Naive thymus-derived CD8-positive, alpha-beta T cell (primary cell): ENCODE measurements around the gene EIF4G1. TPM values are rescaled to one million over a fixed set of nuclear protein-coding genes. Genes with fewer than 3 reads are reported as not detected.

ENCODE experiments used
- ATAC-seq, 2 donors: fragments of 150-1000 bp; cut with Tn5 transposase in 1 of 2; sonication (Bioruptor Pico), chemical (Tn5 transposase) in 1 of 2; 1 replicate in 1 of 2; 2 replicates in 1 of 2; pipeline ENCODE4 v1.10.0; 2021; ENCODE audit warnings: mild to moderate bottlenecking in 2 of 2, moderate library complexity in 2 of 2
- POLR2A ChIA-PET: fragments of 350-600 bp; sonication (Branson Sonifier 250); formaldehyde crosslinking; loops from one replicate; lab custom pipeline; 2021; ENCODE audit warnings: antibody characterized with exemption; lab: Charles Lee
- DNase-seq, 10 donors: peaks; one replicate each; pipeline versions ENCODE4 v3.0.0 to v3.0.0-alpha.2; 2020 to 2022
- H3K27ac Mint-ChIP-seq, 10 donors: one replicate each; pipeline ENCODE4 v1.8.0; 2020 to 2022; ENCODE audit warnings: mild to moderate bottlenecking in 10 of 10, mixed read lengths in 10 of 10, moderate library complexity in 4 of 10, inconsistent platforms in 1 of 10
- H3K27me3 Mint-ChIP-seq, 5 donors: one replicate each; pipeline ENCODE4 v1.8.0; 2021 to 2022; ENCODE audit warnings: mixed read lengths in 5 of 5
- H3K36me3 Mint-ChIP-seq, 3 donors: one replicate each; pipeline ENCODE4 v1.8.0; 2020 to 2022; ENCODE audit warnings: mixed read lengths in 3 of 3, mild to moderate bottlenecking in 2 of 3, inconsistent platforms in 1 of 3
- H3K4me1 Mint-ChIP-seq, 4 donors: one replicate each; pipeline ENCODE4 v1.8.0; 2021 to 2022; ENCODE audit warnings: mixed read lengths in 4 of 4
- H3K4me3 Mint-ChIP-seq, 10 donors: one replicate each; pipeline ENCODE4 v1.8.0; 2020 to 2022; ENCODE audit warnings: mild to moderate bottlenecking in 10 of 10, mixed read lengths in 10 of 10, moderate library complexity in 6 of 10, inconsistent platforms in 1 of 10
- H3K9me3 Mint-ChIP-seq, 9 donors: one replicate each; pipeline ENCODE4 v1.8.0; 2020 to 2022; ENCODE audit warnings: mixed read lengths in 9 of 9, mild to moderate bottlenecking in 3 of 9, inconsistent platforms in 1 of 9, moderate library complexity in 1 of 9
- polyA plus RNA-seq, 3 donors: library from polyadenylated mRNA; unstranded; fragments of 300-500 nt; fragmentation: Illumina TruSeq; gene quantifications; one replicate each; pipeline ENCODE4 v1.2.3, GENCODE V29; 2021
- total RNA-seq, 8 experiments: library from RNA in 2 of 8; stranded (reverse) in 2 of 8; gene quantifications; one replicate each; pipeline ENCODE4 v1.2.3 and lab custom pipeline; 2021 to 2026

The EIF4G1 gene
- total and polyA plus RNA-seq, 5 experiments from 2014 or later = 13.6 to 229 (median 44.6) TPM

- DNase-seq (no peak), ATAC-seq (no peak)
- Mint-ChIP-seq H3K36me3 (no peaks in the 10 kb centered on the region), H3K4me3 (no peak overlapping the region), H3K27ac (no peak overlapping the region), H3K4me1 (no peaks in the 10 kb centered on the region), H3K9me3 (no peaks in the 10 kb centered on the region), H3K27me3 (peaks cover 3 to 21% (median 10%) of the 10 kb centered on the region in 5 donors)
- POLR2A ChIA-PET = no interaction called here
These were observed 23.2 kb upstream of the EIF4G1 start for GRCh38 chr3:184291044-184291737.

GRCh38 chr3:184291738-184292445 is 22.5 kb upstream of the EIF4G1 start:
- Mint-ChIP-seq H3K27ac (no peak overlapping the region), H3K36me3 (no peaks in the 10 kb centered on the region), H3K4me1 (no peaks in the 10 kb centered on the region), H3K27me3 (peaks cover 1 to 16% (median 4%) of the 10 kb centered on the region in 5 donors), H3K9me3 (no peaks in the 10 kb centered on the region), H3K4me3 (no peak overlapping the region)
- POLR2A ChIA-PET = no interaction called here
- DNase-seq (no peak), ATAC-seq (no peak)

GRCh38 chr3:184295771-184296170 is 18.6 kb upstream of the EIF4G1 start:
- H3K27me3 Mint-ChIP-seq = peaks cover 0 to 2% (median 0%) of the 10 kb centered on the region in 5 donors
- H3K36me3 Mint-ChIP-seq = peaks cover 0 to 6% (median 0%) of the 10 kb centered on the region in 3 donors
- peaks cover 8 to 20% (median 15%) of the 10 kb centered on the region in 4 donors for H3K4me1 Mint-ChIP-seq
- no peaks in the 10 kb centered on the region for H3K9me3 Mint-ChIP-seq
- POLR2A ChIA-PET = no interaction called here
- no peak for ATAC-seq
- H3K4me3 Mint-ChIP-seq = no peak overlapping the region
- H3K27ac Mint-ChIP-seq = peak overlapping the region in 1 of 10 donors; percentile 60
- no peak for DNase-seq

- no peak for DNase-seq
- Mint-ChIP-seq H3K4me3 (peak overlapping the region in 4 of 10 donors; percentile 10 to 53 (median 42)), H3K4me1 (peaks cover 11 to 24% (median 18%) of the 10 kb centered on the region in 4 donors), H3K9me3 (no peaks in the 10 kb centered on the region), H3K27me3 (no peaks in the 10 kb centered on the region), H3K27ac (peak overlapping the region in 1 of 10 donors; percentile 67), H3K36me3 (peaks cover 0 to 14% (median 3%) of the 10 kb centered on the region in 3 donors)
- no peak for ATAC-seq
- POLR2A ChIA-PET = interaction anchor here (0.7 kb wide), 1 partner anchor 65 kb away, joined by 5 read pairs; the partner anchor contains the start of genes CLCN2 and POLR2H
These were observed 17.8 kb upstream of the EIF4G1 start for GRCh38 chr3:184296616-184297015.

- Mint-ChIP-seq H3K27ac (peak within 1 kb of the TSS; percentile 76 to 97 (median 93)), H3K4me1 (peaks cover 12 to 32% (median 21%) of the 10 kb centered on the region in 4 donors), H3K36me3 (peaks cover 0 to 37% (median 13%) of the 10 kb centered on the region in 3 donors), H3K4me3 (peak within 1 kb of the TSS; percentile 87 to 95 (median 92)), H3K27me3 (no peaks in the 10 kb centered on the region), H3K9me3 (no peaks in the 10 kb centered on the region)
- ATAC-seq (peak; percentile 93 to 95), DNase-seq (peak; percentile 92 to 99 (median 97))
- POLR2A ChIA-PET = interaction anchor here (0.6 to 1.4 kb wide), 9 partner anchors 11 to 126 kb away, joined by 3 to 6 read pairs (median 3); partner anchors contain the start of genes ABCF3, CLCN2 and POLR2H
These were observed 15.5 kb upstream of the EIF4G1 start, which contains the start of gene PSMD2 for GRCh38 chr3:184298759-184299487. Gene PSMD2, plus strand, starts transcription at chr3:184299241. Its CDS starts 26 bp downstream, at chr3:184299267.

- Mint-ChIP-seq H3K27ac (peak overlapping the region; percentile 68 to 97 (median 86)), H3K27me3 (no peaks in the 10 kb centered on the region), H3K36me3 (peaks cover 0 to 45% (median 13%) of the 10 kb centered on the region in 3 donors), H3K4me3 (peak overlapping the region; percentile 87 to 95 (median 92)), H3K9me3 (no peaks in the 10 kb centered on the region), H3K4me1 (peaks cover 14 to 34% (median 23%) of the 10 kb centered on the region in 4 donors)
- POLR2A ChIA-PET = interaction anchor here (0.9 to 1.4 kb wide), 4 partner anchors 10 to 62 kb away, joined by 3 to 6 read pairs (median 3); partner anchors contain the start of genes CLCN2 and POLR2H
- peak in 1 of 10 donors; percentile 55 for DNase-seq
- ATAC-seq = no peak
These were observed 14.7 kb upstream of the EIF4G1 start for GRCh38 chr3:184299488-184300377.

- Mint-ChIP-seq H3K4me3 (peak overlapping the region; percentile 87 to 95 (median 92)), H3K4me1 (peaks cover 14 to 34% (median 23%) of the 10 kb centered on the region in 4 donors), H3K27ac (peak overlapping the region in 5 of 10 donors; percentile 29 to 97 (median 82)), H3K36me3 (peaks cover 0 to 49% (median 13%) of the 10 kb centered on the region in 3 donors), H3K27me3 (no peaks in the 10 kb centered on the region), H3K9me3 (no peaks in the 10 kb centered on the region)
- DNase-seq (no peak), ATAC-seq (no peak)
- POLR2A ChIA-PET = interaction anchor here (0.9 to 1.1 kb wide), 2 partner anchors 15 to 62 kb away, joined by 3 read pairs; partner anchors contain the start of gene POLR2H
These were observed 14.1 kb upstream of the EIF4G1 start for GRCh38 chr3:184300378-184300720.

GRCh38 chr3:184305577-184305976 is 8.8 kb upstream of the EIF4G1 start:
- POLR2A ChIA-PET = interaction anchor here (0.6 kb wide), 1 partner anchor 131 kb away, joined by 3 read pairs; no protein-coding TSS in a partner anchor
- DNase-seq = no peak
- H3K4me1 Mint-ChIP-seq = peaks cover 7 to 21% (median 10%) of the 10 kb centered on the region in 4 donors
- H3K27me3 Mint-ChIP-seq = no peaks in the 10 kb centered on the region
- peak overlapping the region in 3 of 10 donors; percentile 11 to 69 (median 35) for H3K27ac Mint-ChIP-seq
- H3K9me3 Mint-ChIP-seq = no peaks in the 10 kb centered on the region
- no peak overlapping the region for H3K4me3 Mint-ChIP-seq
- ATAC-seq = peak in 1 of 2 donors; percentile 59
- peaks cover 0 to 89% (median 34%) of the 10 kb centered on the region in 3 donors for H3K36me3 Mint-ChIP-seq

- peaks cover 4 to 18% (median 7%) of the 10 kb centered on the region in 4 donors for H3K4me1 Mint-ChIP-seq
- POLR2A ChIA-PET = interaction anchor here (0.6 kb wide), 1 partner anchor 132 kb away, joined by 3 read pairs; no protein-coding TSS in a partner anchor
- ATAC-seq = no peak
- no peaks in the 10 kb centered on the region for H3K9me3 Mint-ChIP-seq
- H3K27me3 Mint-ChIP-seq = no peaks in the 10 kb centered on the region
- H3K4me3 Mint-ChIP-seq = no peak overlapping the region
- H3K36me3 Mint-ChIP-seq = peaks cover 0 to 81% (median 32%) of the 10 kb centered on the region in 3 donors
- H3K27ac Mint-ChIP-seq = peak overlapping the region in 2 of 10 donors; percentile 9 to 69
- no peak for DNase-seq
These were observed 7.9 kb upstream of the EIF4G1 start for GRCh38 chr3:184306341-184306972.

GRCh38 chr3:184307915-184308314 is 6.5 kb upstream of the EIF4G1 start:
- H3K36me3 Mint-ChIP-seq = peaks cover 0 to 66% (median 24%) of the 10 kb centered on the region in 3 donors
- DNase-seq (no peak), ATAC-seq (no peak)
- H3K4me3 Mint-ChIP-seq = no peak overlapping the region
- H3K4me1 Mint-ChIP-seq = peaks cover 0 to 8% (median 5%) of the 10 kb centered on the region in 4 donors
- POLR2A ChIA-PET = no interaction called here
- H3K27me3 Mint-ChIP-seq = no peaks in the 10 kb centered on the region
- H3K9me3 Mint-ChIP-seq = no peaks in the 10 kb centered on the region
- H3K27ac Mint-ChIP-seq = no peak overlapping the region

GRCh38 chr3:184308744-184309143 is 5.7 kb upstream of the EIF4G1 start:
- POLR2A ChIA-PET = no interaction called here
- H3K27ac Mint-ChIP-seq = peak overlapping the region in 3 of 10 donors; percentile 1 to 10 (median 5)
- ATAC-seq (no peak), DNase-seq (no peak)
- no peaks in the 10 kb centered on the region for H3K27me3 Mint-ChIP-seq
- H3K36me3 Mint-ChIP-seq = peaks cover 0 to 58% (median 21%) of the 10 kb centered on the region in 3 donors
- peaks cover 0 to 7% (median 4%) of the 10 kb centered on the region in 4 donors for H3K4me1 Mint-ChIP-seq
- H3K9me3 Mint-ChIP-seq = no peaks in the 10 kb centered on the region
- H3K4me3 Mint-ChIP-seq = no peak overlapping the region
